Natural killer cell treated with Interleukin-12 subunit alpha and Interleukin-12 subunit beta and Interleukin-15 and Interleukin-18, amount 100 ng/mL, for 72 hours (primary cell): Measurements from ENCODE around the gene TMEM131. TPM values are rescaled to one million over a fixed set of nuclear protein-coding genes. Genes with fewer than 3 reads are reported as not detected.

Source experiments
- ATAC-seq, 2 donors: fragments of 150-1000 bp; cut with Tn5 transposase in 1 of 2; sonication (Bioruptor Pico), chemical (Tn5 transposase) in 1 of 2; 2 replicates each; pipeline ENCODE4 v1.10.0; 2021
- DNase-seq: peaks from one replicate; pipeline ENCODE4 v3.0.0; 2022; ENCODE audit warnings: low spot score
- H3K27ac Mint-ChIP-seq, 2 donors: 1 replicate in 1 of 2; 2 replicates in 1 of 2; pipeline ENCODE4 v1.8.0; 2022; ENCODE audit warnings: mixed read lengths in 2 of 2, mild to moderate bottlenecking in 1 of 2, moderate library complexity in 1 of 2
- H3K27me3 Mint-ChIP-seq, 2 donors: 1 replicate in 1 of 2; 2 replicates in 1 of 2; pipeline ENCODE4 v1.8.0; 2022; ENCODE audit warnings: mixed read lengths in 2 of 2
- H3K36me3 Mint-ChIP-seq: one replicate; pipeline ENCODE4 v1.8.0; 2022; ENCODE audit warnings: mixed read lengths
- H3K4me1 Mint-ChIP-seq, 2 donors: 1 replicate in 1 of 2; 2 replicates in 1 of 2; pipeline ENCODE4 v1.8.0; 2022; ENCODE audit warnings: low read depth in 2 of 2, mixed read lengths in 2 of 2, mild to moderate bottlenecking in 1 of 2
- H3K4me3 Mint-ChIP-seq: one replicate; pipeline ENCODE4 v1.8.0; 2022; ENCODE audit warnings: mixed read lengths
- H3K9me3 Mint-ChIP-seq: 2 replicates; pipeline ENCODE4 v1.8.0; 2022; ENCODE audit warnings: mixed read lengths
- total RNA-seq, 2 donors: library from RNA; stranded (reverse); gene quantifications; one replicate each; pipeline ENCODE4 v1.2.3, GENCODE V29; 2022

TMEM131 gene
- total RNA-seq, 2 donors from 2014 or later = 44.6 to 47.3 TPM

DNA sequence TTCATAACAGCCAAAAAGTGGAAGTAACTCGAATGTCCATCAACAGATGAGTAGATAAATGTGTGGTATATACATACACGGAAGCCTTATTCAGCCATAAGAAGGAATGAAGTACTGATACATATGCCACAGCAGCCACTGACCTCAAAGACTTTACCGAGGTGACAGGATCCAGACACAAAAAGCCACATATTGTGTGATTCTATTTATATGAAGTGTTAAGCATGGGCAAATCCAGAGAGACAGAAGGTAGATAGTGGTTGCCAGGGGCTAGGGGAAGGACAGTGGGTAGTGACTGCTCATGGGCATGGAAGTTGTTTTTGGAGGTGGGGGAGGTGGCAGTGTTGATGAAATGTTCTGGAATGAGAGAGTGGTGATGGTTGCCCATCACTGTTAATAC, 248.5 kb downstream of the TMEM131 start:
- DNase-seq = no peak
- Mint-ChIP-seq H3K27ac (peak overlapping the region; percentile 28 to 69), H3K4me3 (peak overlapping the region; percentile 51), H3K9me3 (peaks cover 3% of the 10 kb centered on the region), H3K36me3 (no peaks in the 10 kb centered on the region), H3K27me3 (no peaks in the 10 kb centered on the region), H3K4me1 (peaks cover 53 to 58% of the 10 kb centered on the region in 2 donors)
- peak; percentile 40 to 68 for ATAC-seq

DNA sequence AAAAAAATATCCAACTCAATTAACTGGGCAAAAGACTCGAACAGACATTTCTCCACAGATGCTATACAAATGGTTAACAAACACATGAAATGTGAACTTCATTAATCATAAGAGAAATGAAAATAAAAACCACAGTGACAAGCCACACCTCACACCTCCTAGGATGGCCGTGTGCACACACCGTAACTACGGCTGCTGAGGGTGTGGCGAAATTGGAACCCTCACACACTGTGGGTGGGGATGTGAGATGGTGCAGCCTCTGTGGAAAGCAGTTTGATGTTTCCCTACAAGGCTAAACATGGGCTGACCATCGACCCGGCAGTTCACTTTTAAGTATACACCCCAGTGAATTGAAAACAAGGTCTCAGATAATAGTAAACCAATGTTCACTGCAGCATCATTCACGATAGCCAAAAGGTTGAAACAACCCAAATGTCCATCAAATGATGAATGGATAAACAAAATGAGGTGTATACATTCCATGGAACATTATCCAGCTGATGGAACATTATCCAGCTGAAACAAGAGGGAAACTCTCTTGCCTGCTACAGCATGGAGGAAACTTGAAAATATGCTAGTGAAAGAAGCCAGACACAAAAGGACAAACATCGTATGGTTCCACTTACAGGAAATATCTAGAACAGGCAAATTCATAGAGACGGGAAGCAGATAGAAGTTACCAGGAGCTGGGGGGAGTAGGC, 250.1 kb downstream of the TMEM131 start:
- ATAC-seq = peak; percentile 92 to 95
- Mint-ChIP-seq H3K4me3 (peak overlapping the region; percentile 80), H3K4me1 (peaks cover 66 to 72% of the 10 kb centered on the region in 2 donors), H3K27ac (peak overlapping the region; percentile 7 to 30), H3K36me3 (no peaks in the 10 kb centered on the region), H3K27me3 (no peaks in the 10 kb centered on the region), H3K9me3 (peaks cover 3% of the 10 kb centered on the region)
- DNase-seq = peak; percentile 90

DNA sequence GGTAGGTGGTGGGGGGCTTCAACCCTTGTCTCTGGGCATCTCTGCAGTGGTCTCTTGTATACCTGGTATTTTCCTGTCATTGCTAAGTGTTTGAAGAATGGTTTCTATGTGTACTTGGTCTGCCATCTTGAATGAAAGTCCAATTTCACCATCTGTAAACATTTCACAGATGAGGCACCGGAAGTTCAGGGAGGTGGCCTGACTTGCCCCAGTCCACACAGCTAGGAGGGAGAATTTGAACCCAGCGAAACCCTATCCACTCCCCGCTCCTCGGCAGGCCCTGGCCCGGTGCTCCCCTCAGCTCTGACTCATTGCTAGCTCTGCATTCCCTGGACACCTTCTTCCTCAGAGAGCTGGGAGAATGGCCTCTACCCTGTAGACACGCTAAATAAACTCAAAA, 251.8 kb downstream of the TMEM131 start:
- Mint-ChIP-seq H3K27me3 (no peaks in the 10 kb centered on the region), H3K36me3 (peaks cover under 1% of the 10 kb centered on the region), H3K4me1 (peaks cover 70 to 77% of the 10 kb centered on the region in 2 donors), H3K9me3 (peaks cover 3% of the 10 kb centered on the region), H3K4me3 (peak overlapping the region; percentile 55), H3K27ac (peak overlapping the region; percentile 71 to 90)
- DNase-seq = no peak
- no peak for ATAC-seq

DNA sequence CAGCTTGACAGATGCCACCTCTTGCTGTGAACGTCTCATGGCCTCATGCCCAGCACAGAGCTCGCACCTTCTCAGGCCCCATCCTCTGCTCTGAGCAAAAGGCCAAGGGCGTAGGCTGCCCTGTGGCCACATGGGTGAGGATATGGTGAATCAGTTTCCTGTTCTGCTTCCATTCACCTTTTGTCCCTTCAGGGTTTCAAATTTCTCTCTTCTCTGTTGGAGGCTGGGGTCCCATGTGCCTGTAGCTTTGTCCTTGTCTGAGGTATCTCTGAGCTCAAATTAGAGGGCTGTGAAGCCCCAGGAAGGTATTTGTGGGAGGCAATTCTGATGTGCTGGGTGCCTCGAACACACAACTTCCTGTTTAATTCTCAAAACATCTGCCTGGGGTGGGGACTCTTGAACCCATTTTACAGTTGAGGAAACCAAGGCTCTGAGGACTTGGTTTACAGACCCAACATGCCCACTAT, 253.3 kb downstream of the TMEM131 start:
- DNase-seq = peak; percentile 78
- Mint-ChIP-seq H3K4me3 (peak overlapping the region; percentile 66), H3K27me3 (no peaks in the 10 kb centered on the region), H3K4me1 (peaks cover 71 to 76% of the 10 kb centered on the region in 2 donors), H3K36me3 (peaks cover 9% of the 10 kb centered on the region), H3K9me3 (peaks cover 3% of the 10 kb centered on the region), H3K27ac (peak overlapping the region; percentile 71 to 90)
- peak; percentile 75 to 78 for ATAC-seq

DNA sequence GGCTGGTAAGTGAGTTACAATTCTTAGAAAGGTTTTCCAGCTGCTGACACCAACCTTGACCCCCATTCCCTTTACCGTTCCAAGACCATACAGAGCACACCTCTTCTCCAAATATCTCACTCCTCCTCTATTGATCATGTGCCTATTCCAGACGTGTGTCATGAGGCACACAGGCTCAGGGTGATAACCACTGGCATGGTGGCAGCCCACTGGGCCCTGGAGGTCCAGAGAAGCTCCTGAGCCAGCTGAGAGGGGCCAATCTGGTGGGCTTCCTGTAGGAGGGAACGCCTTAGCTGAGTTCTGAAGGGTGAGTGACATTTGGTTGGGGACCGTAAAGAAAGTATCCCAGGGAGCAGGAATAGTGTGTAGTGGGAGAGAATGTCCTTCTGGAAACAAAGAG, 254.1 kb downstream of the TMEM131 start:
- no peak for DNase-seq
- H3K4me1 Mint-ChIP-seq = peaks cover 67 to 69% of the 10 kb centered on the region in 2 donors
- H3K27me3 Mint-ChIP-seq = no peaks in the 10 kb centered on the region
- peak overlapping the region; percentile 66 for H3K4me3 Mint-ChIP-seq
- H3K36me3 Mint-ChIP-seq = peaks cover 9% of the 10 kb centered on the region
- H3K27ac Mint-ChIP-seq = peak overlapping the region; percentile 71 to 90
- H3K9me3 Mint-ChIP-seq = peaks cover 3% of the 10 kb centered on the region
- ATAC-seq = no peak

DNA sequence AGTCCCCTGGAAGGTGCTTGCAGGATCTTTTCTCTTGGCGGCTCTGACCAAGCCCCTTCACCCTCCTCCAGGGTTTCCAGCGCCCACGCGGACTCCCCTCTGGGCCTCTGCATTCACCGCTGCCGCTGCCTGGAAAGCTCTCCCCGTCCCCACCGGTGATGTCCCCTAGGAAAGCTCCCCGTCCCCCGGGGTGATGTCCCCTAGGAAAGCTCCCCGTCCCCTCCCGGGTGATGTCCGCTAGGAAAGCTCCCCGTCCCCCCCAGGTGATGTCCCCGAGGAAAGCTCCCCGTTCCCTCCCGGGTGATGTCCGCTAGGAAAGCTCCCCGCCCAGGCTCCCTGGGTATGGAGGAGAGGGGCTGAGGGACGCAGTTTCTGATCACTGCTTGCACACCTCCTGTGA, 254.5 kb downstream of the TMEM131 start:
- DNase-seq = no peak
- Mint-ChIP-seq H3K27ac (peak overlapping the region; percentile 71 to 90), H3K9me3 (peaks cover 3% of the 10 kb centered on the region), H3K4me3 (peak overlapping the region; percentile 66), H3K27me3 (no peaks in the 10 kb centered on the region), H3K36me3 (peaks cover 9% of the 10 kb centered on the region), H3K4me1 (peaks cover 65 to 66% of the 10 kb centered on the region in 2 donors)
- ATAC-seq = no peak

DNA sequence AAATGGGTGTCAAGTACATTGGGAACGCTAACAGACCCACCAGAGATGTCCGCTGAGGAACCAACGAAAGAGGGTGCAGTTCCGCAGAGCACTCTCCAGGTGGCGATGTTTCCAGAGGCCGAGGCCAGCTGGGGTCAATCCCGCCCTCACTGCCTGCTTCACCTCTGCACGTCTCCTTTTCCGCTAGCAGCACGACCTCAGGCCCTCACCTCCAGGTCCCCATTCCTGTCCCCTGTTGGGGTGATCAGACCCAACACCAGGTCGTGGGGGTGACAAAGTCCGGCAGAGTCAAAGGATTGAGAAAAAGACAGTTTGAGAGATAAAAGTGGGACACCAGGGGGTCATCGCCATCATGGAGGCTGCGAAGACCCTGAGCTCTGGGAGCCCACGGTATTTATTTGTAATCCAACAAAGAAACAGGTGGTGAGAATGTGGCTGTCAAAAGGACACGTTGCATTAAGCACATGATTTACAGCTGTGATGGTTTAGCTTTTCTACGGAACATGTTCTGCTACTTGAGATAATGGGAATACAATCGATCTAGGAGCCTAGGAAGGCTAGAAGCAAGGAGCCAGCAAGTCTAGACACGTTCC, 255.1 kb downstream of the TMEM131 start:
- DNase-seq (no peak), ATAC-seq (peak in 1 of 2 donors; percentile 46)
- H3K4me1 Mint-ChIP-seq = peaks cover 59 to 64% of the 10 kb centered on the region in 2 donors
- H3K27me3 Mint-ChIP-seq = no peaks in the 10 kb centered on the region
- H3K36me3 Mint-ChIP-seq = peaks cover 9% of the 10 kb centered on the region
- peak overlapping the region; percentile 71 to 92 for H3K27ac Mint-ChIP-seq
- peak overlapping the region; percentile 48 for H3K4me3 Mint-ChIP-seq
- H3K9me3 Mint-ChIP-seq = no peaks in the 10 kb centered on the region

DNA sequence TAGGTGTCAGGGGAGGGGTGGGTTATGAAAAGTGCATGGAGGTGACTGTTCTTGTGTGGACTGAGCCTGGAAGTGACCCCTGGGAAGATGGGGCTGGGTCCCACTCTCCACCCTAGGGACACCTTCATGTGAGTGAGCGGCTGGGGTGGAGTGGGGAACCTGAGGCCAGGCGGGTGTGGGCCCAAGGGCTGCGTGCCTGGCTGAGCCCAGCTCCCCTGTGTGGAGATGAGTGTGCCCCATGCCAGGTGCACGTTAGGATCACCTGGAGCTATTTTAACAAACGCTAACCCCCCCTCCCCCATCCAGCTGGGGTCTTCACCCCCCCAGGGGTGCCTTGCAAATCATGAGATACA, 255.9 kb downstream of the TMEM131 start:
- DNase-seq (no peak), ATAC-seq (no peak)
- H3K27me3 Mint-ChIP-seq = no peaks in the 10 kb centered on the region
- no peak overlapping the region for H3K4me3 Mint-ChIP-seq
- H3K36me3 Mint-ChIP-seq = peaks cover 9% of the 10 kb centered on the region
- peaks cover 52 to 58% of the 10 kb centered on the region in 2 donors for H3K4me1 Mint-ChIP-seq
- no peak overlapping the region for H3K27ac Mint-ChIP-seq
- no peaks in the 10 kb centered on the region for H3K9me3 Mint-ChIP-seq

DNA sequence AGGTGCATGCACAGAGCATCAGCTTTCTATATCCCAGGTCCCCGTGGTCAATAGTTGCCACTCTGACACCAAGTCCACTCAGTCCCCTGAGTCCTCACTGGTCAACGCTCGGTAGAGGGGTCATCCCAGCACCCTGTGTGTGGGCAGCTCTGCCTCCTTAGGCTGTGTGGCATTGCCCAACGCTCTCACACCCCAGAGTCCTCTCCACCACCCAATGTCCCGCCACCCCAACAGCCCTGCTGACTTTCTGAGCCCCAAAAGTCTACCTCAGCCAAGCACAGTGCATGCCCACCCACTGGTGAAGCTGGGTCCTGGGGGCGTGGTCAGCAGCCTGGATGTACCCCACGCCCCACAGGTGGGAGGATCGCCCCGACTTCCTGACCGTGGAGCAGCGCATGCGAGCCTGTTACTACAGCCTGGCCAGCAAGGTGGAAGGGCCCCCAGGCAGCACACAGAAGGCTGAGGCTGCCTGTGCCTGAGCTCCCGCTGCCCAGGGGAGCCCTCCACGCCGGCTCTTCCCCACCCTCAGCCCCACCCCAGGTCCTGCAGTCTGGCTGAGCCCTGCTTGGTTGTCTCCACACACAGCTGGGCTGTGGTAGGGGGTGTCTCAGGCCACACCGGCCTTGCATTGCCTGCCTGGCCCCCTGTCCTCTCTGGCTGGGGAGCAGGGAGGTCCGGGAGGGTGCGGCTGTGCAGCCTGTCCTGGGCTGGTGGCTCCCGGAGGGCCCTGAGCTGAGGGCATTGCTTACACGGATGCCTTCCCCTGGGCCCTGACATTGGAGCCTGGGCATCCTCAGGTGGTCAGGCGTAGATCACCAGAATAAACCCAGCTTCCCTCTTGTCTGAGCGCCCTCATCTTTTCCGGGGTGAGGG, 256.5 kb downstream of the TMEM131 start:
- H3K9me3 Mint-ChIP-seq = no peaks in the 10 kb centered on the region
- DNase-seq = no peak
- H3K4me3 Mint-ChIP-seq = no peak overlapping the region
- H3K27ac Mint-ChIP-seq = peak overlapping the region; percentile 15 to 19
- H3K4me1 Mint-ChIP-seq = peaks cover 48 to 54% of the 10 kb centered on the region in 2 donors
- no peaks in the 10 kb centered on the region for H3K27me3 Mint-ChIP-seq
- no peak for ATAC-seq
- H3K36me3 Mint-ChIP-seq = peaks cover 9% of the 10 kb centered on the region

DNA sequence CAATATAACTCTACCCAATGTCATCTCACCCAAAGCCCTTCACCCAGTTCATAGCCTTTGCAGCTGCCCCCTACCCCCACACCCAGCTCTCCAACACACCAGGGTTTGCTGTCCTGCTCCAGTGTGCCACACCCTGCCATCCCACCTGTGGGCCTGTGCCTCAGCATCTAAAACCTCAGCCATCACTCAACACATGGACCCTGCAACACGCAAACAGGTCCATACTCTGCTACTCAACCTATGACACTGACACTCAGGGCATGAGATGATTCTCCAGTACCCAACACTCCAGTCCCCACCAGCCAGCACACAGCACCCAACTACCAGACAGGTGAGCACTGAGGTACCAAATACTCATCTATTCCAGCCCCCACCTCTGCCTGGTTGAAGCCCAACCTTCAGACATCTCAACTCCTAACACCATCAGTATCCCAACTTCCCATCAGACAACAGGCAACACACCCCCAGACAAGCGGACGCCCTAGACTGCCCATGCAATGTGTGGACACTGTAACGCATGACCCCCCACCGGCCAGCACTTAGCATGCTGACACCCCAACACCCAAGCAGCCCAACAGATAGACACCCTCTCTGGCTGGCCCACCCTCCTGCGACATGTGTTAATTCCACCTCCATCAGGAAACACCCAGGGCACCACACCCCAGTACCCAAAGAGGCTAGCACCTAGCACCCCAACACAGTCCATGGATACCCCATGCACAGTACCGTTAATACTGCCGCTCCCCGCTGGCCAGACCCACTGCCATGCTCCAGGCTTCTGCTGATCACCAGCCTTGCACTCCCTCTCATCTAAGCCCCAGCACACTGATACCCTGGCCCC, 257.3 kb downstream of the TMEM131 start:
- peak overlapping the region; percentile 15 to 19 for H3K27ac Mint-ChIP-seq

DNA sequence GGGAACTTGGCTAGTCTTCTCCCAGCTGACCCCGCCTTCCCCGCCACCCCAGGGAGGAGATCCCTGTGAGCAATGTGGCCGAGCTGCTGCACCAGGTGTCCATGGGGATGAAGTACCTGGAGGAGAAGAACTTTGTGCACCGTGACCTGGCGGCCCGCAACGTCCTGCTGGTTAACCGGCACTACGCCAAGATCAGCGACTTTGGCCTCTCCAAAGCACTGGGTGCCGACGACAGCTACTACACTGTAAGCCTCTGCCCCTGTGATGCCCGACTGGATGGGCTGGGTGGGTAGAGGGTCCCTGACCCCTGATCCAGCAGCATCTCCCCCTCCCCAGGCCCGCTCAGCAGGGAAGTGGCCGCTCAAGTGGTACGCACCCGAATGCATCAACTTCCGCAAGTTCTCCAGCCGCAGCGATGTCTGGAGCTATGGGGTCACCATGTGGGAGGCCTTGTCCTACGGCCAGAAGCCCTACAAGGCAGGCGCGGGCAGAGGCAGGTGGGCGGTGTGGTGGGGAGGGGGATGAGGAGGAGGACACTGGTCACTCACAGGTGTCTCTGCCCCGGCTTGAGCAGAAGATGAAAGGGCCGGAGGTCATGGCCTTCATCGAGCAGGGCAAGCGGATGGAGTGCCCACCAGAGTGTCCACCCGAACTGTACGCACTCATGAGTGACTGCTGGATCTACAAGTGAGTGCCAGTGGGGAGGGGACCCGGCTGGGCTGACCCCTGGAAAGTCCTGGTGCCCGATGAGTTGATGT, 258.1 kb downstream of the TMEM131 start:
- ATAC-seq (no peak), DNase-seq (no peak)
- peaks cover 9% of the 10 kb centered on the region for H3K36me3 Mint-ChIP-seq
- H3K4me1 Mint-ChIP-seq = peaks cover 31 to 46% of the 10 kb centered on the region in 2 donors
- peak overlapping the region; percentile 16 to 65 for H3K27ac Mint-ChIP-seq
- no peaks in the 10 kb centered on the region for H3K9me3 Mint-ChIP-seq
- no peak overlapping the region for H3K4me3 Mint-ChIP-seq
- no peaks in the 10 kb centered on the region for H3K27me3 Mint-ChIP-seq

More for the DNA sequence above, 257.3 kb downstream of the TMEM131 start:
- Mint-ChIP-seq H3K9me3 (no peaks in the 10 kb centered on the region), H3K36me3 (peaks cover 9% of the 10 kb centered on the region), H3K27me3 (no peaks in the 10 kb centered on the region), H3K4me1 (peaks cover 39 to 52% of the 10 kb centered on the region in 2 donors), H3K4me3 (no peak overlapping the region)
- ATAC-seq (no peak), DNase-seq (no peak)

DNA sequence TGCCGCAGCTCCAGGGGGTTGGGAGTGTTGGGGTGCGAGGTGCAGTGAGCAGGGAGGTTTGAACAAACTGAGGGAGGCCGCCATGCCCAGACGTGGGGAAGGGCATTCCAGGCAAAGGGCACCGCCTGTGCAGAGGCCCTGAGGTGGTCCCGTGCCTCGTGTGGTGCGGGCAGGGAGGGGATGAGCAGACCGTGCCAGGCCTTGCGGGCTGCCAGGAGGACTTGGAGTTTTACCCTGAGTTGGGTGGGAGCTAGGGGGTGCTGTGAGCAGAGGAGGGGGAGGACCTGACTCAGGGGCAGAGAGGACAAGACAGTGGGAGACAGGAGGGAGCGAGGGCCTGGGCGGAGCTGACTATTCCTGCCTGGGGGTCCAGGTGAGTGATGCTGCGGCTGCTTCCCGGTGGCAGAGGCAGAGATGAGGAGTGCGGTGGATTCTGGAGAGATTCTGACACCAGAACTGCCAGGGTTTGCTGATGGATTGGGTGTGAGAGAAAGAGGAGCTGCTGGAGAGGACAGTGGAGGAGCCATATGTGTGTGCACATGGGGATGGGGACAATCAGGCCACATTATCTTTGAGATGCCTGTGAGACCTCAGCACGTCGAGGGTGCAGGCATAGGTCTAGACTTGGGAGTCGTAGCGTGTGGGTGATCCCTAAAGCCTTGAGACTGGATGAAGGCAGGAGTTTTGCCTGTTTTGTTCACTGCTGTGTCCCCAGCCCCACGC, 259.0 kb downstream of the TMEM131 start:
- H3K36me3 Mint-ChIP-seq = peaks cover 9% of the 10 kb centered on the region
- H3K27me3 Mint-ChIP-seq = no peaks in the 10 kb centered on the region
- peaks cover 26 to 40% of the 10 kb centered on the region in 2 donors for H3K4me1 Mint-ChIP-seq
- H3K4me3 Mint-ChIP-seq = no peak overlapping the region
- ATAC-seq = no peak
- H3K27ac Mint-ChIP-seq = peak overlapping the region; percentile 16 to 65
- H3K9me3 Mint-ChIP-seq = no peaks in the 10 kb centered on the region
- DNase-seq = no peak
